HEK293 (cell line): ENCODE measurements around the gene SENP1.

Experiments used
- CTCF ChIA-PET: fragments of 350-600 bp; formaldehyde crosslinking; extraction: SDS; loops from one replicate; lab custom pipeline; 2021; ENCODE audit warnings: antibody characterized with exemption; lab: Yijun Ruan, JAX
- POLR2A ChIA-PET: fragments of 300-600 bp; formaldehyde crosslinking; extraction: SDS; loops from one replicate; lab custom pipeline; 2020; ENCODE audit warnings: antibody characterized with exemption, inconsistent platforms; lab: Yijun Ruan, JAX
- H3K27ac ChIP-seq: fragments of 200-500 bp; sonication (Bioruptor generic); 2 replicates; pipeline ENCODE4 v1.5.1; 2014; ENCODE audit warnings: low read depth, low read length, control low read depth, inconsistent platforms; ENCODE audit errors: extremely low read depth
- H3K36me3 ChIP-seq, 2 experiments: fragments of 200-500 bp in 1 of 2; sonication (Bioruptor generic) in 1 of 2; 1 replicate in 1 of 2; 2 replicates in 1 of 2; pipeline ENCODE4 v1.5.1; 2014 to 2017; ENCODE audit warnings: inconsistent platforms in 2 of 2, low read length in 2 of 2; ENCODE audit not compliant: control insufficient read depth in 2 of 2, insufficient read depth in 1 of 2
- H3K4me1 ChIP-seq: fragments of 200-500 bp; sonication (Bioruptor generic); 2 replicates; pipeline ENCODE4 v1.5.1; 2014; ENCODE audit warnings: mild to moderate bottlenecking, low read length, inconsistent platforms; ENCODE audit not compliant: control insufficient read depth, insufficient read depth
- H3K4me3 ChIP-seq: 2 replicates; pipeline ENCODE4 v1.5.1; 2011; ENCODE audit warnings: low read depth, mild to moderate bottlenecking, control low read depth, low read length, moderate library complexity
- H3K9me3 ChIP-seq: fragments of 200-500 bp; sonication (Bioruptor generic); 2 replicates; pipeline ENCODE4 v1.5.1; 2014; ENCODE audit warnings: low read depth, low read length, inconsistent platforms; ENCODE audit not compliant: control insufficient read depth, insufficient read depth
- BCL11A ChIP-seq: fragments of 450-650 bp; formaldehyde crosslinking; IDR thresholded peaks from 2 replicates; pipeline ENCODE4 v1.5.1; 2016; ENCODE audit warnings: low read depth, missing biosample characterization, missing genetic modification characterization
- BCL6B ChIP-seq: fragments of 450-650 bp; formaldehyde crosslinking; IDR thresholded peaks from 2 replicates; pipeline ENCODE4 v1.5.1; 2017; ENCODE audit warnings: missing biosample characterization, missing genetic modification characterization
- CTCF ChIP-seq: fragments of 450-650 bp; formaldehyde crosslinking; IDR thresholded peaks from 2 replicates; pipeline ENCODE4 v1.5.1; 2016; ENCODE audit warnings: missing biosample characterization, missing genetic modification characterization
- GFI1B ChIP-seq: fragments of 450-650 bp; formaldehyde crosslinking; IDR thresholded peaks from 2 replicates; pipeline ENCODE4 v1.5.1; 2016; ENCODE audit warnings: missing biosample characterization, missing genetic modification characterization
- GLI4 ChIP-seq: fragments of 450-650 bp; formaldehyde crosslinking; IDR thresholded peaks from 2 replicates; pipeline ENCODE4 v1.5.1; 2016; ENCODE audit warnings: missing biosample characterization, missing genetic modification characterization
- IKZF3 ChIP-seq: fragments of 450-650 bp; IDR thresholded peaks from 2 replicates; pipeline ENCODE4 v1.5.0; 2018; ENCODE audit warnings: missing biosample characterization, mild to moderate bottlenecking, missing genetic modification characterization, moderate library complexity
- KLF10 ChIP-seq: fragments of 450-650 bp; IDR thresholded peaks from 2 replicates; pipeline ENCODE4 v1.5.1; 2018; ENCODE audit warnings: missing biosample characterization, mild to moderate bottlenecking, missing genetic modification characterization
- MZF1 ChIP-seq: fragments of 450-650 bp; formaldehyde crosslinking; IDR thresholded peaks from 2 replicates; pipeline ENCODE4 v1.5.1; 2017; ENCODE audit warnings: missing biosample characterization, missing genetic modification characterization, borderline replicate concordance
- SALL2 ChIP-seq: fragments of 450-650 bp; formaldehyde crosslinking; IDR thresholded peaks from 2 replicates; pipeline ENCODE4 v1.5.0; 2017; ENCODE audit warnings: missing biosample characterization, mild to moderate bottlenecking, missing genetic modification characterization, borderline replicate concordance
- SCRT2 ChIP-seq: fragments of 450-650 bp; formaldehyde crosslinking; IDR thresholded peaks from 2 replicates; pipeline ENCODE4 v1.5.1; 2016; ENCODE audit warnings: missing biosample characterization, missing genetic modification characterization
- SP3 ChIP-seq: fragments of 450-650 bp; formaldehyde crosslinking; IDR thresholded peaks from 2 replicates; pipeline ENCODE4 v1.5.1; 2016; ENCODE audit warnings: missing biosample characterization, missing genetic modification characterization
- TCF7L2 ChIP-seq: IDR thresholded peaks from 2 replicates; pipeline ENCODE4 v1.6.1; 2011; ENCODE audit warnings: low read depth, mild to moderate bottlenecking, inconsistent platforms, low read length, moderate library complexity, borderline replicate concordance
- ZBTB6 ChIP-seq: fragments of 450-650 bp; formaldehyde crosslinking; IDR thresholded peaks from 2 replicates; pipeline ENCODE4 v1.5.1; 2017; ENCODE audit warnings: missing biosample characterization, missing genetic modification characterization
- ZBTB7A ChIP-seq: fragments of 450-650 bp; formaldehyde crosslinking; IDR thresholded peaks from 2 replicates; pipeline ENCODE4 v1.5.1; 2016; ENCODE audit warnings: low read depth, missing biosample characterization, missing genetic modification characterization
- ZEB2 ChIP-seq: fragments of 450-650 bp; formaldehyde crosslinking; IDR thresholded peaks from 2 replicates; pipeline ENCODE4 v1.5.1; 2016; ENCODE audit warnings: missing biosample characterization, missing genetic modification characterization
- ZFHX2 ChIP-seq: fragments of 450-650 bp; formaldehyde crosslinking; conservative IDR thresholded peaks from 2 replicates; pipeline ENCODE4 v1.5.1; 2016; ENCODE audit warnings: missing biosample characterization, missing genetic modification characterization
- ZNF133 ChIP-seq: fragments of 450-650 bp; formaldehyde crosslinking; IDR thresholded peaks from 2 replicates; pipeline ENCODE4 v1.5.1; 2016; ENCODE audit warnings: missing biosample characterization, missing genetic modification characterization
- ZNF140 ChIP-seq: fragments of 450-650 bp; formaldehyde crosslinking; IDR thresholded peaks from 2 replicates; pipeline ENCODE4 v1.5.1; 2016; ENCODE audit warnings: missing biosample characterization, missing genetic modification characterization
- ZNF2 ChIP-seq: fragments of 450-650 bp; formaldehyde crosslinking; IDR thresholded peaks from 2 replicates; pipeline ENCODE4 v1.5.1; 2016; ENCODE audit warnings: missing biosample characterization, missing genetic modification characterization
- ZNF530 ChIP-seq: fragments of 450-650 bp; formaldehyde crosslinking; IDR thresholded peaks from 2 replicates; pipeline ENCODE4 v1.5.1; 2016; ENCODE audit warnings: low read depth, missing biosample characterization, missing genetic modification characterization
- ZNF571 ChIP-seq: fragments of 450-650 bp; formaldehyde crosslinking; IDR thresholded peaks from 2 replicates; pipeline ENCODE4 v1.5.0; 2017; ENCODE audit warnings: missing biosample characterization, missing genetic modification characterization
- ZNF600 ChIP-seq: fragments of 450-650 bp; formaldehyde crosslinking; IDR thresholded peaks from 2 replicates; pipeline ENCODE4 v1.5.1; 2016; ENCODE audit warnings: missing biosample characterization, missing genetic modification characterization
- ZNF624 ChIP-seq: fragments of 450-650 bp; formaldehyde crosslinking; IDR thresholded peaks from 2 replicates; pipeline ENCODE4 v1.5.1; 2017; ENCODE audit warnings: missing biosample characterization, missing genetic modification characterization
- ZNF645 ChIP-seq: fragments of 450-650 bp; formaldehyde crosslinking; IDR thresholded peaks from 2 replicates; pipeline ENCODE4; 2016; ENCODE audit warnings: missing biosample characterization, missing genetic modification characterization
- ZNF692 ChIP-seq: fragments of 450-650 bp; formaldehyde crosslinking; IDR thresholded peaks from 2 replicates; pipeline ENCODE4 v1.5.1; 2016; ENCODE audit warnings: missing biosample characterization, missing genetic modification characterization
- ZNF704 ChIP-seq: fragments of 450-650 bp; formaldehyde crosslinking; IDR thresholded peaks from 2 replicates; pipeline ENCODE4 v1.5.1; 2016; ENCODE audit warnings: missing biosample characterization, missing genetic modification characterization
- ZSCAN30 ChIP-seq: fragments of 450-650 bp; IDR thresholded peaks from 2 replicates; pipeline ENCODE4 v1.5.1; 2018; ENCODE audit warnings: missing biosample characterization, mild to moderate bottlenecking, missing genetic modification characterization, moderate library complexity
- ZSCAN5A ChIP-seq: fragments of 450-650 bp; formaldehyde crosslinking; IDR thresholded peaks from 2 replicates; pipeline ENCODE4 v1.5.1; 2016; ENCODE audit warnings: missing biosample characterization, missing genetic modification characterization

The SENP1 gene

GRCh38 chr12:48105867-48106680 lies at the start of gene SENP1:
Gene SENP1, minus strand, starts transcription at chr12:48106079. Its CDS starts 4,607 bp downstream, at chr12:48101472.
- CTCF ChIA-PET: interaction anchor here (0.5 to 1.2 kb wide), 3 partner anchors 13 to 391 kb away, joined by 3 to 4 read pairs (median 3); partner anchors contain the start of gene PFKM
- Histone ChIP-seq H3K27ac (peak within 1 kb of the TSS; percentile 77), H3K36me3 (no peaks in the 10 kb centered on the region), H3K4me1 (no peaks in the 10 kb centered on the region), H3K4me3 (peak within 1 kb of the TSS; percentile 99), H3K9me3 (no peaks in the 10 kb centered on the region)
- POLR2A ChIA-PET: interaction anchor here (0.6 to 2.9 kb wide), 5 partner anchors 8 to 143 kb away, joined by 3 to 24 read pairs (median 3); partner anchors contain the start of genes ASB8, PFKM and TMEM106C
- TF ChIP-seq ZNF624 (tag by site-specific recombination) (no peak), GFI1B (tag by site-specific recombination) (no peak; the same call in 1 of the 2 replicates), ZNF704 (tag by site-specific recombination) (peak; percentile 80; the same call in 1 of the 2 replicates), IKZF3 (no peak), ZNF133 (tag by site-specific recombination) (no peak), SCRT2 (tag by site-specific recombination) (peak; percentile 98), ZNF692 (tag by site-specific recombination) (peak; percentile 74; the same call in 1 of the 2 replicates), ZNF645 (tag by site-specific recombination) (no peak), ZEB2 (tag by site-specific recombination) (peak; percentile 98), SALL2 (tag by site-specific recombination) (no peak), ZBTB7A (tag by site-specific recombination) (peak; percentile 21; the same call in 1 of the 2 replicates), ZSCAN5A (tag by site-specific recombination) (peak; percentile 76; the same call in 1 of the 2 replicates), ZNF600 (tag by site-specific recombination) (peak; percentile 67), GLI4 (peak; percentile 89), CTCF (tag by site-specific recombination) (peak; percentile 63), TCF7L2 (no peak), BCL6B (tag by site-specific recombination) (no peak), ZNF530 (tag by site-specific recombination) (no peak), ZNF2 (peak; percentile 94), ZNF571 (tag by site-specific recombination) (no peak), BCL11A (tag by site-specific recombination) (0 out of 2 replicates have a peak, but pooled peaks have one; percentile 31), ZBTB6 (peak; percentile 34), MZF1 (no peak), ZFHX2 (tag by site-specific recombination) (peak; percentile 27; the same call in 1 of the 2 replicates), ZNF140 (no peak), SP3 (tag by site-specific recombination) (peak; percentile 82), ZSCAN30 (peak; percentile 80), KLF10 (tag by site-specific recombination) (peak; percentile 48; the same call in 1 of the 2 replicates)
